HPDE6-E6E7 (cell line): ENCODE data around the gene TCF15.

Experiments used
- DNase-seq: peaks from one replicate; pipeline ENCODE4 v3.0.0; 2011; ENCODE audit warnings: missing footprints; ENCODE audit errors: extremely low spot score

Gene TCF15

DNA sequence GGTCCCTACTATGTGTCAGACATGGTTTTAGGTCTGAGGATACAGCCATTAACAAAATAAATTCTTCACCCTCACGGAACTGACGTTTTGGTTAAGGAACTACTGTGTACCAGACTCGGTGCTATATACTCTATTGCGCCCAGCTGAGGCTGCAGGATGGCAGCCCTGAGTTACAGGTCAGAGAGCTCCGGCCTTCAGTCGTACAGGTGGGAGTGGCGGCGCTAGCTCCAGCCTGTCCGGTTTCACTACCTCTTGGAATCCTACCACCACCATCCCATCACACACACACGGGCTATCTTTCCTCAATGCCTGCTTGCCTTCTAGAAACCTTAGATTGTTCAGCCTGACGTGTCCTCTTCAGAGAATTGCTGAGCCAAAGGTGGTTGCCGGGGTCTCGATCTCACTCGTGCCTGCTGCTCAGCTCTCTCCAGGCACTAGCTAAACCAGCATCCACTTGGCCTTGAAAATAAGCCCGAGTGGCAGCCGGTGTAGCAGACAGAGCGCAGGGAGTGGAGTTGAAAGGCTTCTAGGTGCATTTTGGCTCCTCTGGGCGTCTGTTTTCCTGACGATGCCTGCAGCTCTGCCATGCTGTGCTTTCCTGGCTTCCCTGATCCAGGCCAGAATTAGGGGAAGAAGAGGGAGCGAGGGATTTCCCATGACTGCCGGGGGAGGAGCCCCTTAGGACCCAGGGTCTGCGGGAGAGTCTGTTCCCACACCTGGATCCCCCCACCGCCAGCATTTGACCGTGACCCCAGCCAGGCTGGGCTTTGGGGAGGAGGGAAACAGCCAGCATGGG, 1.1 kb upstream of the TCF15 start:
- DNase-seq: no peak

DNA sequence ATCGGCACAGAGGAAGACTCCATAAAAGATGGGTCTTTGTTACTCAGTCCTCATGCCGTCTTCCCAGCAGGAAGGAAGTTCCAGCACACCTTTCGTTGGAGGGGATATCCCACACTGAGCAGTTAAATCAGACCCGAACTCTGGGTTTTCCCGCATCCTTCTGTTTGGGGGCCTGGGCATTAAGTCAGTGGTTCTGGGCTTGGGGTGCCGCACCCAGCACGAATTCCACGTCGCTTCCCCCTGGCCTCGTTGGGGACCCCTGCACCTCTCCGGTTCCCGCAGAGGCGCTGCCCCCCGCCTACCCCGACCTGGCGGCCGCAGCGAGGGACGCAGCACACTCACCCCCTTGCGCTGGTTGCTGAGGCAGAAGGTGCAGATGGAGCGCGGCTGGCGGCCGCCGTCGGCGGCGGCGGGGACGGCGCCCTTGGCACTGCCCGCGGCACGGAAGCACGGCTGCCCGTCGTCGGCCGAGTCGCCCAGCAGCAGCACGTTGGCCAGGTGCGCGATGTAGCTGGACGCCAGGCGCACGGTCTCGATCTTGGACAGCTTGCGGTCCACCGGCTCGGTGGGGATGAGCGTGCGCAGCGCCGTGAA, 641 bp downstream of the TCF15 start:
- DNase-seq: no peak

DNA sequence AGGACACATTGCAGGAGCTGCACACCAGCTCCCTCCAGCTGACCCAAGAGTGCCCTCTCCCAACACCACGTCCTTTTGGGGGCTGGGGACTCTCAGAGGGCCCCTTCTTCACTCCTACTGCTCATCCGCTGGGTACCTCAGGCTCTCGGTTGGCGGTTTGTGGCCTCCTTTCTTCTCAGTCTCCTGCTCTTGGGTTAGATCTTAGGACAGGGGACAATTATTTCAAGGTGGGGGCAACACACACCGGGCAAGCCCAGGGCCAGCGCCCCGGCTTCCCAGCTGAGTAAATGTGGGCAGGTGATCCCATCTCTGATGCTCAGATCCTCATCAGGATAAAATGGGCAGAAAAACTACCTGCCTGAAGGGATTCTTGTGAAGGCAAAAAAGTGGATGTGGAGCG, 1.1 kb downstream of the TCF15 start:
- DNase-seq: no peak

DNA sequence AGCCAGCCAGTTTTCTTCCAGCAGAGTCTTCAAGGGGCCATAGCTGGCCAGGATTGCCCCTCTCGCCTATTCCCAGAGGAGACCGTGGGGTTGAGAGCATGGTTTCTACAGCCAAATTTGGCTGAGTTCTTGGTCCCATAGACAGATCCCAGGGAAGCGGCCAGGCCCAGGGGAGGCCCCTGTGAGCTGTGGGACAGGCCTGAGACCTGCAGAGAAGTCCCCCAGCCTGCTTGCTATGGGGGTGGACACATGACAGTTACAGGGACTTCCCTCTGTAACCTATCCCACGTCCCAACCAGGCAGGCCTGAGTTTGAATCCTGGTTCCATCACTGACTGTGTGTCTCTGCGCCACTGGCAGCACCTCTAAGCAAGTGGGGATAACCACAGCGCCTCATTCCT, 2.6 kb downstream of the TCF15 start:
- no peak for DNase-seq

DNA sequence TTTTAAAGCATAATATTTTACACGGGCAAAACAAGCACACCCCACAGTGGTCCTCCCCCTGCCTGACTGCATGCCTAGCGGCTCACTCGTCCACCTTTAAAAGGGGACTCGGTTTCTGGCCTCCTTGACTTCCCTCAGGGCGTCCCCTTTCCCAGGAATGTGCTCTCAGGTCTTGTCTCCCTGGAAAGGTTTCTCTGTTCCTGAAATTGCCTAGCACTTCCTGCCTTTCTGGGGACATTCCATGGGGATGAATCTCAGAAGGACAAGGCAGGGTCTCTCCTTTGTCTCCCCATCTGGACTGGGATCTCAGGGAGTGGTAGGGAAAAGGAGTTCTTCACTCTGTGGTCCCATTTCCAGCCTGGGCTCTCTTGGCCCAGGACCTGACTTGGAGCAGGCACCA, 4.9 kb downstream of the TCF15 start:
- DNase-seq: no peak

DNA sequence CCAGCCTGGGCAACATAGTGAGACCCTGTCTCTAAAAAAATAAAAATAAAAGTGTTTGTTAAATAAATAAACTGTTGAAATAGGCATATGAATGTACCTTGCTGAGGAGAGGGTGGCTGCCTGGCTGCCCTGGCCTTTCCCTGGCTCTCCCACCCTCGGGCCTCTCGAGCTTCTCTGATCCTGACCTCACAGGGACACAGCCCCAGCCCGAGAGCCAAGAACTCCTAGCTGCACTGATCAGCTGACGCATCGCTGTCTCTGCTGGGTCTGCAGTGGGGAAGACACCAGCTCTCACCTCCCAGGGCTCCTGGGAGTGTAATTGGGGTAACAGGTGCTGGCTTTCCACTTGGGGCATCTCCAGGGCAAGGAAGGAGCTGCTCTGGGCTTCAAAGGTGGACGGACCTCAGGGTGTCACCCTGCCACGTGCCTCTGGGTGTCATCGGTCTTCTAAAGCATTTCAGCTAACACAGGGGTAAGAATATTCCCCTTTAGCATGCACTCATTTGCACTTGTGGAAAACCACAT, 6.9 kb downstream of the TCF15 start:
- DNase-seq: no peak

DNA sequence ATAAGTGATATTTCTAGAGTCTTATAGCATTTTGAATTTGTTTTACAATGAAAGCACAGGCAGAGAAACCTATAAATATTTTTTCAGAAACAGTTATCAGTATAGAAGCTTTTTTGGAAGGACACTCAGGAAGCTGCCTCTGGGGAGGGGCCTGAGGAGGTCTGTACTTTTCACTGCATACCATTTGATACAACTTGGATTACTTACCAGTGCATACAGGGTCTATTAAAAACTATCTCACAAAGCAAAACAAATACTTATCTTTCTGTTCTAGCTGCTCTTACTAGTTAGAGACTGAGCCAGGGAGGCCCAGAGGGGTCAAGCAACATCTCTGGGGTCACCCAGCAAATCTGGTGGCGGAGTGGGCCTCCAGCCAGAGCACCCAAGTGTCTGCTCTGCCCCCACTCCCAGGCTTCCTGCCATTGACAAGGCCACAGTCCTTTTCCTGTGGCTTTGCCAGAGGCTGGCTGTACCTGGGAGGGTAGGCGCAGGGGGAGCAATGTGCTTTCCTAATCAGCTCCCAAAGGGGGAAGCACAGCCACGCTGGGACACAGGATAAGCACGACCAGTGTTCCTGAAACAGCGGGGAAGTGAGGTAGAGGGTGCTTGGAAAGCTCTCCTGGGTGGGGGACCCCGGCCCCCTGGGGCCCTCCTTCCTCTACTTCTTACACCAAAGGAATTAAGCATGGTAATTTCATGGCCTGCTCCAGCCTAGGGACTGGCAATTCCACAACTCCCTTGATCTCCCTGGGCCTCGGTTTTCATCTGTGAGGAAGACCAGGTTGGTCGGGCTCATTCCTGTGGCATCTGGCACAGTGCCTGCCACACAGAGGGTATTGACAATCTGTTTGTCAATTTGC, 7.8 kb downstream of the TCF15 start:
- DNase-seq: no peak

DNA sequence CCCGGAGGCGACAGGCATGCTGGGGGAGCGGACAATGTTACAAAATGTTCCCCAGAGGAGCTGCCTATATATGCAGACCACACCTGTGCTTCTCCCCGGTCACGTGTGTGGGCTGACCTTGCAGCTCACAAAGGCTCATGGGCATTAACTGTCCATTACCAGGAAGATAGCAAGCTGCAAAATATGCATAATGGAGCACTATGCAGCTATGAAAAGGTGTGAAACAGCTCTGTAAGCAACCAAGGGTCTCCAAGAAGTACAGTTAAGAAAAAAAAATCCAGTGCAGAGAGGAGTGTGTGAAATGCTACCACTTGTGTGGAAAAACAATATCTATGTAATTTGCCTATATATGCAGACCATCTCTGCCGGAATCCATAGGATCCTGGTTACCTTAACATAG, 9.4 kb downstream of the TCF15 start:
- no peak for DNase-seq

DNA sequence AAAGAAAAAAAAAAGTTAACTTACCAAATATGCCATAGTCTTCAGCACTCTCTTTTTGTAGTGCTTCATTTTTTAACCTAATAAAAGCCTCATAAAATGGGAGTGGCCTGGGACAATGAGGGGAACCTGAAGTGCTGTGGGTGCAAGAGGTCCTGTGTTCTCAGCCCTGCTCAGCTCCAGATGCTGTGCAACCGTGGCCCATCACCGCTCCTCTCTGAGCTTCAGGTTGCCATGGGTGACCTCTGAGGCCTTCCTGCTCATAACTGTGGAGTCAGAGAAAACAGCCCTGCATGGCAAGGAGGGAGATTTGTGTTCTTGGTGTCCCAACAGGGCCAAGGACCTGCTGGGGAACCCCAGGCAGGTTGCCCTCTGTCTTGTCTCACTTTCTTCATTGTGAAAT, 10.0 kb downstream of the TCF15 start:
- no peak for DNase-seq

DNA sequence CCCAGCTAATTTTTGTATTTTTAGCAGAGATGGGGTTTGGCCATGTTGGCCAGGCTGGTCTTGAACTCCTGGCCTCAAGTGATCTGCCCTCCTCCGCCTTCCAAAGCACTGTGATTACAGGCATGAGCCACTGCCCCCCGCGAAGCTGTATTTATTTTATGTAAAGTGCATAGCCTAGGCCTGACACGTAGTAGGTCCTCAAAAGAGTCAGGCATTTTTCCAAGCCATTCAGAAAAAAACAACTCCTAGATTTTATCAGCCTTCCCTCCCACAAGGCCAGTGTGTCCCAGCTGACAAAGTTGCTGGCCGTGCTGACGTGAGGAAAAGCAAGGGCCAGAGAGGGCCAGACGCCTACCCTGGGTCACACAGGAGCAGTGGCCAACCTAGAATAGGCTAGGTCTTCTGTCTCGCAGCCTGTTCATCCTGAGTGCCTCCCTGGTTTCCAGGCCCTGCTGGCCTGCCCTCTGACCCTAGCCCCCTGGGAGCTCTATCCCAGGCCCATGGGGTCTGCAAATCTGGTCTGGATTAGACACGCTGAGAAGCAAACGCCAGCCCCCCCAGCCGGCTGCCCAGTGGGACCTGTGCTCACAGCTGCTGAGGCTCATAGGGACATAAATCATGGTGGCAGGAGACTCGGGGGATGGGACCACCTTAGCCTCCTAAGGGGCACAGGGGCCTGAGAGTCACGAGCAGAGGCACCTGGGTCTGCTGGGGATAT, 11.8 kb downstream of the TCF15 start:
- no peak for DNase-seq

DNA sequence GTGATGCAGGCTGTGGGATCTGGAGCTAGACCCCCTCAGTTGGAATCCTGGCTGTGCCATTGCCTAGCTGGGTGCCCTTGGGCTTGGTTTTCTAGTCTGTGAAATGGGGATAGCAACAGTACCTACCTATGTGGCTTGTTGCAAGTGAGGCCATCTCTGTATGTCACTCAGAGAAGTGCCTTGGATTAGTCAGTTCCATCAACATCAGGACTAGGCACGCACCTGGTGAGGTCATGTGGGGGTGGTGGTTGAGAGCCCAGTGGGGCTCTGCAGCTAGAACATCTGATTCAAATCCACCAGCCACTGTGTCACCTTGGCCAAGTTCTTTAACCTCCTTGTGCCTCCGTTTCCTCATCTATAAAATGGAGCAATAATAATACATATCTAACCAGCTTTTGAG, 12.5 kb downstream of the TCF15 start:
- no peak for DNase-seq

DNA sequence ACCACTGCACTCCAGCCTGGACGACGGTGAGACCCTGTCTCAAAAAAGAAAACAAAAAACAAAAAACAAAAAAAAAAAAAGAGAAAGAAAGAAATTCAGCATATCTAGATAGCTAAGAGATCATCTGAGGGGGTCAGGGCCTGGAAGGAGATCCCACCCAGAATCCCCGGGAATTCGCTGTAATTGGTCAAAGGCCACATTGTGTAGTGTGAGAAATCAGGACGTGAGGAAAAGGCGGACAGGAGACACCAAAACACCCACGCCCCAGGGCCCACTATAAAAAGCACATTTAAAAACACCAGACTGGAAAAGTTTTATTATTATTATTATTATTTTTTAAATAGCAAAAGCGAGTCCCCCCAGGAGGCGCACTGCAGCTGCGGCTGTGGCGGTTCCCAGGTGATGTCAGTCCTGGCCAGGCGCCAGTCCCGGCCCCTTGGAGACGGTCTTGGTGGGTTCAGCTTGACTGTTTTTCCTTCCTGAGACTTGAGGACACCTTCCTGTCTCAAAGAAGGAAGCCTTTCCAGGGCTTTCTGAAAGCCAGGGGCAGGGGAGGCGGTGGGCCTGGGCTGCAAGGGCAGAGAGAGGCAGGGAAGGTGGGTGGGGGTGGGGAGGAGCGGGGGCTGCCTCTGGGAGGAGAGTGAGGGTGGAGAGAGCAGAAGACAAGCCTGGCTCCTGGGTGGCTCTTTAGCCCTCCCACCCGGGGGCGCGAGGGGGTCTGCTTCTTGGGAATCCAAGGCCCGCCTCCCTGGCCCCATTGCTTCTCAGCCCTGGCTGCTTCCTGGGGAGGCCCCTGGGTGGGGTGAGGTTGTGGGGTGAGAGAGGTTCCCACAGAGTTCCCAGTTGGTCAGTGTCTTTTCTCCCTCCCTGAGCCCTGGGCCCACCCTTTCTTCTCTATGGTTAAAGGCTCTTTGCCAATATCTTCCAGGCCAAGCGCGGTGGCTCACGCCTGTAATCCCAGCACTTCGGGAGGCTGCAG, 14.5 kb downstream of the TCF15 start:
- DNase-seq: no peak

DNA sequence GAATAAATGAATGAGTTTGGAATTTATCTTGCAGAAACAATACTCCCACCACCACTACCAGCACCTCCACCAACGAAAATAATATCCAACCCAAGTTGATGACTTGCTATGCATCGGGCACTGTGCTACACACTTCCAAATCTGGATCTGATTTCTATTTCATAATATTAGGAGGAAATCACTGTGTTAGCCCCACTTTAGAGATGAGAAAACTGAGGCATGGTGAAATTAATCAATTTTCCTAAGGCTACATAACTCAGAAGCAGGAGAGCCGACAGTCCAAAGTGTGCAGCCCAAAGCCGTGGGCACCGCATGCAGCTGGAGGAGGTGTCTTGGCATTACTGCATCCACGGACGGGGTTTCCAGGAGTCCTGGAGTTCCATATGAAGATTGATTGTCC, 17.6 kb downstream of the TCF15 start:
- no peak for DNase-seq

DNA sequence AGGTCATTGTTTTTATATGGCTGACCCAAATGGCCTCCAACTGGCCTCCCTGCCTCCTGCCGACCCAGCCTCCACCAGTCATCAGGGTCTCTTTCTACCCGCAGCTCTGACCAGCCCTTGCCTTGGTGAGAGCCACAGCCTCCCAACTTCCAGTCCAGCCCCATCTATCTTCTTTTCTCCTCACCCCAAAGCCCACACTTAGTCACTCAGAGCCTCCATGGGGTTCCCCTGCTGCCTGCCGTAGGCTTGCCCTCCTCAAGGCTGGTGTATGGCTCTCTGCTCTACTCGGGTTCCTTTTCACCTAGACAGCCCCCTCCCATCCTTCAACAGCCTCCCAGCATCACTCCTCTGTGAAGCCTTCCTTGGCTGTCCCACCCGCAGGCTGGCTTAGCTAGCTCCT, 18.2 kb downstream of the TCF15 start:
- no peak for DNase-seq

DNA sequence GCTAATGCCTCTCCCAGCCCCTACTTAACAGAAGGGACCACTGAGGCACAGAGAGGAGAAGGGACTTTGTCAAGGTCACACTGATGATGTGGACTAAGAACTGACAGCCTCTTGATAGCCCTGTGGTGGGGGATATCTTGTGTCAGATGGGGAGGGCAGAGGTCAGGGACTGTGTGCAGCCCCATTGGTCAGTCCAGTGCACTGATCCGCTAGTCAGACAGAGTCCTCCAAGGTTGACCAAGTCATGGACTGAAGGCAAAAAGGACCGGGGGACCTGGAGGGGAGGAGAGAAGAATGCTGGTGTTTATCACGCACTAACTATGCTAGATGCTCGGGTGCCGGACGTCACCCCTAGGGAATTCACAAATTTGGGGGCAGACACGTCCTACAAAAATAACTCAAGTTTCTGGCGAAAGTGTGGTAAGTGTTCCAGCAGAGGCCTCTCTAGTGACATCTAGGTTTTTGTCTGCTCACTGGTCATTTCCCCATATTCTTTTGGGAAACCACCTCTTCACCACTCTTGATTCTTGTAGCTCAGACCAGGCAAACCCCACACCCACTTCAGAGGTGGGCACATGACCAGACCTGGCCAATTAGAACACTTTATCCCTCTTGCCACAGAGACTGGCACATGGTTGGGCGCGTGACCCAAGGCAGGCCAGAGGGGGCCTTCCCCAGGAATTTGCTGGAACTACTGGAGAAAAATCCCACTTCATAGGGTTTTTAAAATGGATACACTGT, 21.0 kb downstream of the TCF15 start:
- DNase-seq: no peak

DNA sequence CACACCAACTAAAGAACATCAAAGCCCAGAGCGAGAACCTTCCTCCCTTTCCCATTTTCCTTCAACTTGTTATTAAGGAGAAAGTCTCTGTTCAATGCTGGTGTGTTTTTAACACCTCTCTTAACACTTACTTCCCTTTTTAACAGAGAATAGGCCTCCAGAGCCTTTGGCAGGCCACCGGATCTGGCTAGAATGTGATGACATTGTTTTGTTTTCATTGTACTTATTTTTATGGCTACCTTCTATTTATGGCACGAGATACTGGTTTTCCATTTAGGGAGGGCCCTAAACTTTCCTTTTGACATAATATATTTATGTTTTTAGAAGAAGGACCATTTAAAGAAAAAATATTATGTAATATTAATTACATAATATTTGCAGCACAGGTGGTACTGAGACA, 21.6 kb downstream of the TCF15 start:
- DNase-seq: no peak

DNA sequence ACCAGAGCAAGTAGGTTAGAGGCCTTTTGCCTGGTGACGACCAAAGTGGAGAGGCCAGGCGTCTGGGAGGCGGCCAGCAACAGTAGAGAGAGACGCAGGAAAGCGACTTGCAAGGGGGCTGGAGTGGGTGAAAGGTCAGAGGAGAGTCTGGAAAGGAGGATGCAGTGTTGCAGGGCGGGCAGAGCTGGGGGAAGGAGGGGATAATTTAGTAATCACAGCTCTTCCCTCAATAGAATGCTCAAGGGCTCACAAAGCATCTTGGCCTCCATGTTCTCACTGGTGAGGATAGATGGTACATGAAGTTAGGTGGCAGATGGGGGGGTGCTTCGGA, 25.2 kb downstream of the TCF15 start:
- DNase-seq: no peak

DNA sequence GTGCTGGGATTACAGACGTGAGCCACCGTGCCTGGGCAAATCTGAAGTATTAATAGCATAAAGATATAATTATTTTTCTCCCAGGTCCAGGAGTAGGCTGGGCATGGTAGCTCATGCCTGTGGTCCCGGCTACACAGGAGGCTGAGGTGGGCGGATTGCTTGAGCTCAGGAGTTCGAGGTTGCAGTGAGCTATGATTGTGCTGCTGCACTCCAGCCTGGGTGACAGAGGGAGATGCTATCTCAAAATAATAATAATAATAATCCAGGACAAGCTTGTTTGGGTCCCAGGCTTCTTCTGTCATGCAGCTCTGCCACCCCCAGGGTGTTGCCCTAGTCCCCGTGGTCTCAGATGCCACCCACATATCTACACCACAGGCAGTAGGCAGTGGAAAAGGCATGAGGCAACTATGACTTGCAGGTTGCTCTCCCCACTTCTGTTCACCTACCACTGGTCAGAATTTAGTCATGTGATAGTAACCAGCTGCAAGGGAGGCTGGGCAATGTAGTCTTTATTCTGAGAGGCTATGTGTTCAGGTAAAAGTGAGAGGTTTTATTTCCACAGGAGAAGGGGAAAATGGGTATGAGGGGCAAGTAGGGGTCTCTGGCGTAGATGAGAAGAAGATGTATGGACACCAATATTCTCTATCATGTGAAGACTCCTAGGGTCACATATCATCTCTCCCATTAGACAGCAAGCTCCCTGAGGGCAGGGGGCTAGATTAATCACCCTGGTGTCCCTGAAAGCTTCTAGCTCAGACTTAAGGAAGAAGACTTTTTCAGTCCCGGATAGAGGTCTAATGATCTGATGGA, 25.7 kb downstream of the TCF15 start:
- DNase-seq: no peak

DNA sequence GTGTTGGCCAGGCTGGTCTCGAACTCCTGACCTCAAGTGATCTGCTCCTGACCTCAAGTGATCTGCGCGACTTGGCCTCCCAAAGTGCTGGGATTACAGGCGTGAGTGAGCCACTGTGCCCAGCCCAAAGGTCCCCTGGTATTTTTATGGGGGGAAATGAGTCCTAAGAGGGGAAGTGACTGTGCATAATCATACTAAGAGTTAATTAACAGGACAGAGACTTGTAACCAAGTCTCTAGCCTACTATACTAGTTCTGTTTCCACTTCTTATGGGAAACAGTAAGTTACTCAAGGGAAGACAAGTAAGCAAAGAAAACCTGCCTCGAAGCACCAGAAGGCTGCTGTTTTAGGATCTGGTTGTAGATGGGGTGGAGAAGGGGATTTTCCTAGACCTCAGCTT, 27.9 kb downstream of the TCF15 start:
- DNase-seq: no peak
